ENCODE data around the gene EIF2D.

DNA sequence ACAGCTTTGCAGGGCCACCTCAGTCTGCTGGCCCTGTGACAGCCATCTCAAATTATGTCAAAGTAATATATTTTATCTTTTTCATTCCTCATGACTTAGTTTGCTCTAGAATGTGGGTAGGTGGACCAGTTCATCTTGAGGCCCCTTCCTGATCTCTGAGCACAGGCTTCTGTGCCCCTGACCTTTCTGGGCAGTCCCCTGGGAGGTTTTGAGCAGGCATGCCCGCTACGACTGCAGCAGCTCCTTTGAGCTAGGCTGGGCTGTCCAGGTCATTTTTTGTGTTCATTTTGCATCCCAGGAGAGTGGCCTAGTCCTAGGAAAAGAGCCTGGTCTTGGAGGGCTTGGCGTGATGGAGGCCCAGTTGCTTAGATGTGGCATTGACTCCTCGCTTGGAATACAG, 42.7 kb downstream of the EIF2D start:
- no peak for TF ChIP-seq POLR2AphosphoS5 (IDR thresholded peaks at IDR 0.05; ENCODE audit: low read depth, low read length)
- TF ChIP-seq, protein P1, sequence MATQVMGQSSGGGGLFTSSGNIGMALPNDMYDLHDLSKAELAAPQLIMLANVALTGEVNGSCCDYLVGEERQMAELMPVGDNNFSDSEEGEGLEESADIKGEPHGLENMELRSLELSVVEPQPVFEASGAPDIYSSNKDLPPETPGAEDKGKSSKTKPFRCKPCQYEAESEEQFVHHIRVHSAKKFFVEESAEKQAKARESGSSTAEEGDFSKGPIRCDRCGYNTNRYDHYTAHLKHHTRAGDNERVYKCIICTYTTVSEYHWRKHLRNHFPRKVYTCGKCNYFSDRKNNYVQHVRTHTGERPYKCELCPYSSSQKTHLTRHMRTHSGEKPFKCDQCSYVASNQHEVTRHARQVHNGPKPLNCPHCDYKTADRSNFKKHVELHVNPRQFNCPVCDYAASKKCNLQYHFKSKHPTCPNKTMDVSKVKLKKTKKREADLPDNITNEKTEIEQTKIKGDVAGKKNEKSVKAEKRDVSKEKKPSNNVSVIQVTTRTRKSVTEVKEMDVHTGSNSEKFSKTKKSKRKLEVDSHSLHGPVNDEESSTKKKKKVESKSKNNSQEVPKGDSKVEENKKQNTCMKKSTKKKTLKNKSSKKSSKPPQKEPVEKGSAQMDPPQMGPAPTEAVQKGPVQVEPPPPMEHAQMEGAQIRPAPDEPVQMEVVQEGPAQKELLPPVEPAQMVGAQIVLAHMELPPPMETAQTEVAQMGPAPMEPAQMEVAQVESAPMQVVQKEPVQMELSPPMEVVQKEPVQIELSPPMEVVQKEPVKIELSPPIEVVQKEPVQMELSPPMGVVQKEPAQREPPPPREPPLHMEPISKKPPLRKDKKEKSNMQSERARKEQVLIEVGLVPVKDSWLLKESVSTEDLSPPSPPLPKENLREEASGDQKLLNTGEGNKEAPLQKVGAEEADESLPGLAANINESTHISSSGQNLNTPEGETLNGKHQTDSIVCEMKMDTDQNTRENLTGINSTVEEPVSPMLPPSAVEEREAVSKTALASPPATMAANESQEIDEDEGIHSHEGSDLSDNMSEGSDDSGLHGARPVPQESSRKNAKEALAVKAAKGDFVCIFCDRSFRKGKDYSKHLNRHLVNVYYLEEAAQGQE (IDR thresholded peaks at IDR 0.05; ENCODE audit: insufficient read depth in 1 of 2, low read depth in 2 of 2, low read length in 2 of 2) = no peak
- no peak for TF ChIP-seq TAF1 (IDR thresholded peaks at IDR 0.05; ENCODE audit: borderline replicate concordance, insufficient read depth, low read length)
- TF ChIP-seq SIN3A (IDR thresholded peaks at IDR 0.05; ENCODE audit: borderline replicate concordance, insufficient read depth, low read length) = no peak

Measured in PFSK-1 (cell line).